GM23338 (cell line): ENCODE results near the gene HDAC8.

Source experiments
- CREB1 ChIP-seq: fragments of 250-450 bp; sonication (Bioruptor Pico); IDR thresholded peaks from 2 replicates; pipeline ENCODE4 v1.5.0; 2020; ENCODE audit warnings: low read depth, mild to moderate bottlenecking, moderate library complexity
- CTCF ChIP-seq, 2 experiments: fragments of 200-600 bp in 1 of 2; sonication (generic) in 1 of 2; conservative IDR thresholded peaks; 2 replicates each; pipeline versions ENCODE4 v1.5.1 to v1.6.1; 2016 to 2017; ENCODE audit warnings: antibody characterized with exemption in 2 of 2, low read depth in 2 of 2, mild to moderate bottlenecking in 2 of 2, moderate library complexity in 1 of 2
- EZH2 ChIP-seq: fragments of 200-600 bp; sonication (generic); IDR thresholded peaks from one replicate; pipeline ENCODE4 v1.8.0; 2017; ENCODE audit warnings: antibody characterized with exemption, mild to moderate bottlenecking, low read depth; ENCODE audit not compliant: unreplicated experiment
- EZH2phosphoT487 ChIP-seq: fragments of 200-600 bp; sonication (generic); IDR thresholded peaks from one replicate; pipeline ENCODE4 v1.8.1; 2018; ENCODE audit warnings: antibody characterized with exemption; ENCODE audit not compliant: unreplicated experiment
- JUNB ChIP-seq: IDR thresholded peaks from one replicate; pipeline ENCODE4 v1.6.1; 2016; ENCODE audit warnings: antibody characterized with exemption; ENCODE audit not compliant: unreplicated experiment
- POLR2AphosphoS5 ChIP-seq: IDR thresholded peaks from 2 replicates; pipeline ENCODE4 v1.6.1; 2016; ENCODE audit warnings: antibody characterized with exemption, low read depth
- REST ChIP-seq: IDR thresholded peaks from one replicate; pipeline ENCODE4 v1.6.1; 2018; ENCODE audit warnings: antibody characterized with exemption; ENCODE audit not compliant: unreplicated experiment
- STAT1 ChIP-seq: IDR thresholded peaks from one replicate; pipeline ENCODE4 v1.6.1; 2016; ENCODE audit warnings: antibody characterized with exemption; ENCODE audit not compliant: unreplicated experiment

- TF ChIP-seq CTCF (conservative IDR thresholded peaks at IDR 0.05; ENCODE audit: low read depth in 2 of 2), result no peak
- no peak for TF ChIP-seq REST
- TF ChIP-seq EZH2, result no peak
- TF ChIP-seq POLR2AphosphoS5, result no peak
- TF ChIP-seq EZH2phosphoT487, result no peak
- TF ChIP-seq CREB1 (CRISPR knock-in tag), result no peak
- no peak for TF ChIP-seq STAT1
- TF ChIP-seq JUNB, result no peak
Measured at GRCh38 chrX:72460715-72461114, 111.9 kb downstream of the HDAC8 start.
